Keratinocyte (primary cell): ENCODE measurements around the gene ANTXRL. TPM values are rescaled to one million over a fixed set of nuclear protein-coding genes. Genes with fewer than 3 reads are reported as not detected.
"Not testable (repeated sequence)": the region's sequence is repeated elsewhere in the genome, so short reads cannot be mapped to it uniquely, and the experiment has no call there.

ENCODE experiments used
- DNase-seq: peaks from one replicate; pipeline ENCODE4 v3.0.0-alpha.2; 2011; ENCODE audit warnings: low read depth, missing footprints, low spot score
- FAIRE-seq: peaks from 2 replicates; lab custom pipeline; 2011; peaks lifted over from hg19 to GRCh38; lab: Jason Lieb, UNC
- H2AFZ ChIP-seq: 2 replicates; pipeline ENCODE4 v1.6.0; 2012; ENCODE audit warnings: low read length, control low read depth, inconsistent platforms; ENCODE audit not compliant: control insufficient read depth
- H3K27ac ChIP-seq: 2 replicates; pipeline ENCODE4 v1.5.1; 2011; ENCODE audit warnings: low read length; ENCODE audit not compliant: control insufficient read depth, insufficient read depth
- H3K27me3 ChIP-seq: 3 replicates; pipeline ENCODE4 v1.6.0; 2011; ENCODE audit warnings: low read length; ENCODE audit not compliant: control insufficient read depth, insufficient read depth; ENCODE audit errors: extremely low read depth
- H3K36me3 ChIP-seq, 2 experiments: 2 replicates in 1 of 2; 3 replicates in 1 of 2; pipeline ENCODE4 v1.5.1; 2011; ENCODE audit warnings: low read length in 2 of 2, mild to moderate bottlenecking in 1 of 2; ENCODE audit not compliant: control insufficient read depth in 2 of 2, insufficient read depth in 2 of 2; ENCODE audit errors: extremely low read depth in 1 of 2
- H3K4me1 ChIP-seq: 3 replicates; pipeline ENCODE4 v1.5.1; 2011; ENCODE audit warnings: low read length; ENCODE audit not compliant: control insufficient read depth, insufficient read depth; ENCODE audit errors: extremely low read depth
- H3K4me2 ChIP-seq: 3 replicates; pipeline ENCODE4 v1.6.0; 2011; ENCODE audit warnings: low read depth, low read length; ENCODE audit not compliant: control insufficient read depth, insufficient read depth; ENCODE audit errors: extremely low read depth
- H3K4me3 ChIP-seq, 3 experiments: fragments of 200-600 bp in 1 of 3; sonication (generic) in 1 of 3; 2 replicates in 2 of 3; 3 replicates in 1 of 3; pipeline ENCODE4 v1.5.1; 2011 to 2016; ENCODE audit warnings: low read length in 3 of 3, mild to moderate bottlenecking in 3 of 3, control low read depth in 2 of 3, inconsistent platforms in 1 of 3, low read depth in 1 of 3, mixed read lengths in 1 of 3, mixed run types in 1 of 3, moderate library complexity in 1 of 3; ENCODE audit not compliant: control insufficient read depth in 2 of 3, insufficient read depth in 2 of 3; ENCODE audit errors: extremely low read depth in 1 of 3
- H3K79me2 ChIP-seq: 2 replicates; pipeline ENCODE4 v1.6.0; 2012; ENCODE audit warnings: low read length; ENCODE audit not compliant: control insufficient read depth, insufficient read depth
- H3K9ac ChIP-seq: 3 replicates; pipeline ENCODE4 v1.6.0; 2011; ENCODE audit warnings: low read length; ENCODE audit not compliant: control insufficient read depth, insufficient read depth; ENCODE audit errors: extremely low read depth
- H3K9me1 ChIP-seq: 3 replicates; pipeline ENCODE4 v1.6.0; 2011; ENCODE audit warnings: low read length; ENCODE audit not compliant: control insufficient read depth, insufficient read depth; ENCODE audit errors: extremely low read depth
- H3K9me3 ChIP-seq: 2 replicates; pipeline ENCODE4 v1.5.1; 2012; ENCODE audit warnings: low read depth, low read length; ENCODE audit not compliant: control insufficient read depth
- H4K20me1 ChIP-seq: 3 replicates; pipeline ENCODE4 v1.6.0; 2011; ENCODE audit warnings: low read length; ENCODE audit not compliant: control insufficient read depth, insufficient read depth; ENCODE audit errors: extremely low read depth
- EZH2 ChIP-seq: IDR thresholded peaks from one replicate; pipeline ENCODE4 v1.6.1; 2012; ENCODE audit warnings: inconsistent platforms, mild to moderate bottlenecking, low read length, moderate library complexity
- dilution Hi-C: fragments of 300-500 bp; cut with MboI; formaldehyde crosslinking; loops from one replicate; pipeline ENCODE4 v1.7.0; 2020; ENCODE audit warnings: low sequenced_read_pairs; ENCODE audit not compliant: extremely low pct_ligation_motif_present
- polyA plus RNA-seq, 5 experiments: library from polyadenylated mRNA; depleted of rRNA in 3 of 5; stranded (reverse) in 3 of 5; stranded (forward) in 1 of 5; unstranded in 1 of 5; fragments of >200 nt; gene quantifications; 1 replicate in 1 of 5; 2 replicates in 3 of 5; 3 replicates in 1 of 5; pipeline versions ENCODE4 v1.2.1 to v1.2.3, GENCODE V29; 2011 to 2012; ENCODE audit warnings: missing spikeins in 2 of 5, low read depth in 1 of 5, low replicate concordance in 1 of 5
- TF ChIP-seq, protein P1 (sequence below), 3 experiments: IDR thresholded peaks in 1 of 3; conservative IDR thresholded peaks in 1 of 3; optimal IDR thresholded peaks in 1 of 3; 2 replicates in 2 of 3; 3 replicates in 1 of 3; pipeline versions ENCODE3 to v1.5.1; 2011; ENCODE audit warnings: low read length in 3 of 3, mild to moderate bottlenecking in 3 of 3, moderate library complexity in 2 of 3, control low read depth in 1 of 3, inconsistent platforms in 1 of 3; ENCODE audit not compliant: insufficient read depth in 2 of 3; ENCODE audit errors: extremely low read depth in 1 of 3

Gene ANTXRL
- polyA plus RNA-seq, 1 donor (not counting 4 experiments of a cell fraction or from before 2014, with no cell fraction given) = not detected

DNA sequence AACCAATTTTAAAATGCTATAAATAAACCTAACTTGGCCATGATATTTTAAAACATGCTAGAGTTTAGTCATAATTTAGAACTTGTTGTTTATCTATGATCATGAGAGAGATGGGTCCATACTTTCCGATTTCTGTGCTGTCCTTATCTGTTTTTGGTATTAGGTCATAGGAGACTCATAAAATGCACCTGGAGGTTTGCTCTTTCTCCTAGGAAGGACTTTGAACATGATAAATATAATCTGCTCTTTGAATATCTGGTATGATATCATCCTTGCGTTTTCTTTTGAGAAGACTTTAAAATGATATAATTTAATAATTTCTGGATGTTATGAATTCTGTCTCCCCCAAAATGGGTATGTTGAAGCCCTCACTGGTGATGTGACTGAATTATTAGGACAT is 9.0 kb upstream of the ANTXRL start:
- dilution Hi-C loops = no loop called here
- H3K4me3 ChIP-seq = no peak overlapping the region
- no peaks in the 10 kb centered on the region for H3K9me1 ChIP-seq
- no peaks in the 10 kb centered on the region for H3K9me3 ChIP-seq
- TF ChIP-seq, protein P1, sequence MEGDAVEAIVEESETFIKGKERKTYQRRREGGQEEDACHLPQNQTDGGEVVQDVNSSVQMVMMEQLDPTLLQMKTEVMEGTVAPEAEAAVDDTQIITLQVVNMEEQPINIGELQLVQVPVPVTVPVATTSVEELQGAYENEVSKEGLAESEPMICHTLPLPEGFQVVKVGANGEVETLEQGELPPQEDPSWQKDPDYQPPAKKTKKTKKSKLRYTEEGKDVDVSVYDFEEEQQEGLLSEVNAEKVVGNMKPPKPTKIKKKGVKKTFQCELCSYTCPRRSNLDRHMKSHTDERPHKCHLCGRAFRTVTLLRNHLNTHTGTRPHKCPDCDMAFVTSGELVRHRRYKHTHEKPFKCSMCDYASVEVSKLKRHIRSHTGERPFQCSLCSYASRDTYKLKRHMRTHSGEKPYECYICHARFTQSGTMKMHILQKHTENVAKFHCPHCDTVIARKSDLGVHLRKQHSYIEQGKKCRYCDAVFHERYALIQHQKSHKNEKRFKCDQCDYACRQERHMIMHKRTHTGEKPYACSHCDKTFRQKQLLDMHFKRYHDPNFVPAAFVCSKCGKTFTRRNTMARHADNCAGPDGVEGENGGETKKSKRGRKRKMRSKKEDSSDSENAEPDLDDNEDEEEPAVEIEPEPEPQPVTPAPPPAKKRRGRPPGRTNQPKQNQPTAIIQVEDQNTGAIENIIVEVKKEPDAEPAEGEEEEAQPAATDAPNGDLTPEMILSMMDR (optimal IDR thresholded peaks at IDR 0.05 in 1 of 3, IDR thresholded peaks at IDR 0.05 in 1 of 3, conservative IDR thresholded peaks at IDR 0.05 in 1 of 3; ENCODE audit: extremely low read depth in 1 of 3, insufficient read depth in 2 of 3, low read length in 3 of 3) = no peak
- no peak for TF ChIP-seq EZH2
- H3K4me2 ChIP-seq = no peak overlapping the region
- no peak overlapping the region for H2AFZ ChIP-seq
- DNase-seq (no peak), FAIRE-seq (no peak)
- H3K9ac ChIP-seq = no peak overlapping the region
- no peaks in the 10 kb centered on the region for H3K79me2 ChIP-seq
- H3K36me3 ChIP-seq = no peaks in the 10 kb centered on the region
- H4K20me1 ChIP-seq = no peaks in the 10 kb centered on the region
- no peak overlapping the region for H3K27ac ChIP-seq
- H3K27me3 ChIP-seq = peaks cover 11% of the 10 kb centered on the region
- no peaks in the 10 kb centered on the region for H3K4me1 ChIP-seq

DNA sequence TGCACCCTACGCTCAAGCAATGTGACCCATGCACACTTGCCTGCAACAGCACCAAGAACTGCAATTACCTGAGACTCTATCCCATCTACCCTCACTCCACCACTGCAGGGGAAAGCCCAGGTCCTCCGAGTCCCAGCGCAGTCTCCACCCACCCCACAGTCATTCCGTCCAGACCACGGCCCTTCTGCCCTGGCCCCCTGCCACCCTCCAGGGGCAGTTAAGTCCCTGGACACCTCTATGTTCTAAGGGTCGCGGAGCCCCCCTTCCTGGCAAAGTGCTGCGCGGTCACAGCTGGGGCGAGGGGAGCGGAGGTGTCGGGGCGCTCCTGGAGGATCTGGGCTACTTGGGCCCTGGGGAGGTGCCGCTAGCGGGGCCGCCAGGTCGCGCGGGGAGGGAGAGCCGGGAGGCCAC is 4.4 kb upstream of the ANTXRL start:
- H3K4me1 ChIP-seq, H3K9ac ChIP-seq, H3K79me2 ChIP-seq, dilution Hi-C loops, DNase-seq, FAIRE-seq, H3K9me1 ChIP-seq, H3K9me3 ChIP-seq, H4K20me1 ChIP-seq, H3K27ac ChIP-seq, H3K36me3 ChIP-seq: not testable (repeated sequence)
- Histone ChIP-seq H3K4me3 (peak overlapping the region; percentile 35 to 49 (median 43)), H2AFZ (peak overlapping the region; percentile 19), H3K4me2 (peak overlapping the region; percentile 66), H3K27me3 (peaks cover 22% of the 10 kb centered on the region)
